Measurements from ENCODE around the gene DACH1.

GRCh38 chr13:71875823-71876222, 8.8 kb upstream of the DACH1 start:
- TF ChIP-seq POLR2A (IDR thresholded peaks at IDR 0.05) (no peak), CTCF (IDR thresholded peaks at IDR 0.05) (no peak)

Measured in esophagus squamous epithelium (tissue), 4 donors.